SHP77 treated with DMSO at 0.1 percent for 48 hours (cell line): ENCODE results near the gene PTGER3.

ENCODE experiments used
- DNase-seq: peaks from one replicate; lab custom pipeline; 2025; lab: John Stamatoyannopoulos, UW

PTGER3 gene

DNA sequence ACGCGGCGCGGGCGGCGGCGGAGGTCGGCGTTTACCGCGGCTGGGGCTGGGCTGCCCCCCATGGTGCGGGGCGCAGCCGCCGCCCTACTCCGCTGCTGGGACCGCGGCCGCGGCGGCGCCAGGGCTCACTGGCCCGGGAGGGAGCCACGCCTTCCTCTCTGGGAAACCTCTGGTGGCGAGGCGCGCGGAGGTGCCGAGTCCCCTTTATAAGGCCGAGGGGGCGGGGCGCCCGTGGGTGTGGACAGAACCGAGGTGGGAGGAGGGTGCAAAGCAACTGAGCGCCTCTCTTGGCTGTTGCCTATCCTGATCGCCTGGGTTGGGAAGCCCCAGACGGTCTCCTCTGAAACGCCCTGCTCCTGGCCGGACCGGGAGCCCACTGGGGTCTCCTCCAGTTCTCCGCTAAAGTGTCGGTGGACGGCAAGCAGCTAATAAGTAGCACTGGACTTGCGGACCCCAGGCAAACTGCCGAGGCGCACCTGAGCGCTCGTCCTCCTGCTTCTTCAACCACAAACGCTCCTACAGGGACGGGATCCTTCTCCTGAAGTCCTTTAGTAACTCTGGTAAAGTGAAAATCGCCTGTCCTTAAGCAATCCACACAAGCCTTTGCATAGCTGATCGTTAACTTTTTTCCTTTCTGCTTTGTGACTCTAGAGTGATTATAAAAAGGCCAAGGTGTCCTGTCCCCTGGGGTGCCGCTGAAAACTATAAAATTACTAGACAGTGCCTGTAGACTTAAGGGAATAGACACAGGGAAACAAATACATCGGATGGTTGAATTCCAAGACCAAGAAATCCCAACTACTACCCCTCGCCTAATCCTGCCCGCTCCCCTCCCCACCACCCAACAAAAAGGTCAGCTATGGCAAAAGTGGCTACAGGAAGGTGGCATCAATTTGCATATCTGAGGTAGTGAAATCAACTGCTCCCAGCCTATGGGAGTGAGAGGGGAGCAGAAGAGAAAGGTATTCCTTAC lies at the start of gene PTGER3:
Gene PTGER3, minus strand, starts transcription at position 182 of the 973 bp plus-strand sequence. CDS start 239 bp downstream, outside the sequence.
- no peak for DNase-seq

- DNase-seq = no peak
Measured at GRCh38 chr1:71094913-71095312, 47.3 kb upstream of the PTGER3 start.

DNA sequence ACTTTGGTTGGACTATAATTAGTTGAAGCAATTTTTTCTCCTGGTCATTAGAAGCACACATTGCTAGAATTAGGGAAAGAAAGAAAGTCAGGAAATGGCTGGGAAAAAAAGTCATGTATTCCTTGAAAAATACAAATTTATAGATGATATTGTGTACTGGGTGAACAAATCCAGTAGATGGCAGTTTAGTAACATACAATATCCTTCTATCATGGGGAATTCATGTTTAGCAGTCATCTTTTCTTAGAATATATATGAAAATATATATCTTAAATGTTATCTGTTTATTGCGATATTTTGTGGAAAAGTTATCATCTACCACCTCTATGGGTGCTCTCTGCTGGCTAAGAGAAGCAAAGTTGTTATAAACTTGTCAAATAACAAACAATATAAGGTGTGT lies 46.3 kb upstream of the PTGER3 start:
- DNase-seq = no peak

DNA sequence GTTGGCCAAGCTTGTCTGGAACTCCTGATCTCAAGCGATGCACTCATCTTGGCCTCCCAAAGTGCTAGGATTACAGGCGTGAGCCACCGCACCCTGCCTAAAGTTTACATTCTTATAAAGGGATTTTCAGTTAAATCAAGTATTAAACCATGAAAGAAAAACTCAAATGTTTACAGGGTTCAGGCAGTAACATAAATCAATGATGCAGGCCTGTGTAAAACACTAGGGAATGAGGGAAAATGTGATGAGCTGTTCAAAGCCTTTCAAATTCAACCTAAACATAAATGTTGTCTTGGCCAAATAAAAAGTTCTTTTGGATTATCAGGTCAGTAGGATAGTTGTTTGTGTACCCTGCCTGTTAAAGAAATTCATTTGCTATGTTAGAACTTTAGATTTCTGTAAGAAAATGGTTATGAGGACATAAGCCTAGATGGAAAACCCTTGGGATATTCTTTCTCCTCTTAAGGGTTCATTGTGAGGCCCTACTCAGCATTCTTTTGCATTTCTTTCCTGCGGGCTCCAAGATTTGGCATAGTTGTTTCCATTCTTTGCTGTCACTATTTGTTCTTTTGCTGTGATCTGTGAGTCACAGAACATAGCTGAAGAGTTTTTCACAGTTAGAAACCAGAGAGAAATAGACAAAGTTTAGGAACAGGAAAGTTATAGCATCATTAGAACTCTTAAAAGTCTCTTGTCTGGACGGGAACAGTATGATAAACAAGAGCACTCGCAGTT lies 42.1 kb upstream of the PTGER3 start:
- no peak for DNase-seq

GRCh38 chr1:71088645-71089287 lies 41.1 kb upstream of the PTGER3 start:
- DNase-seq = no peak

DNA sequence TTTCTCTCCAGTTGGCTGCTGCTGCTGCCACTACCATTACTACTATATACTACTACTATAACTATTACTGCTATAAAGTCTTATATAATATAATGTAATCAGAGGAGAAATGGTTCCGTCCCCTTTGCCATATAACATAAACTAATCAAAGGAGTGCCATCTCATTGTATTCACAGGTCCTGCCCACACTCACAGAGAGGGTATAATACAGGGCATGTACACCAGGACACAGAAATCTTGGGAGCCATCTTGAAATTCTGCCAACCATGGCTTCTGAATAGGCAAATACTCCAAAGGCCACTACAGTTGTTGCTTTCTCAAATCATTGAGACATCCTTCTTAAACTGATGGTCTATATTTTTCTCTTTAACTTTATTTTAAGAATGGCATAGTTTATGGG lies 40.1 kb upstream of the PTGER3 start:
- DNase-seq = no peak

DNA sequence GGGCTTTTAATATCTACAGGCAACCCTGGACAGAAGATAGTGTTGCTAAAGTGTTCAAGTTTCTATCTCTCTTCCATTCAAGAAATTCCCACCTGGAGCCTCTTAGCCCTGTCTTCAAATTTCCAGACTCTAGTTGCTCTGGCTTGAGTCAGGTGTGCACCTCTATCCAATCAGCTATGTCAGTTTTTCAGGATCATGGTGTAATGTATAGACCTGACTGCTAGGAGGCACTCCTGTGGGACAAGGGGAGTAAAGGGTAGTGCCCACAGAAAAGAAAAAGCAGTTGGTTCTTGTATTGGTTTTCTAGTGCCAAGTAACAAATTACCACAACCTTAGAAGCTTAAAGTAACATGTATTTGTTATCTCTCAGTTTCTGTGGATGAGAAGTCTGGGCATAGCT lies 39.4 kb upstream of the PTGER3 start:
- DNase-seq = no peak

- DNase-seq = no peak
Measured at GRCh38 chr1:71086331-71086730, 38.7 kb upstream of the PTGER3 start.

DNA sequence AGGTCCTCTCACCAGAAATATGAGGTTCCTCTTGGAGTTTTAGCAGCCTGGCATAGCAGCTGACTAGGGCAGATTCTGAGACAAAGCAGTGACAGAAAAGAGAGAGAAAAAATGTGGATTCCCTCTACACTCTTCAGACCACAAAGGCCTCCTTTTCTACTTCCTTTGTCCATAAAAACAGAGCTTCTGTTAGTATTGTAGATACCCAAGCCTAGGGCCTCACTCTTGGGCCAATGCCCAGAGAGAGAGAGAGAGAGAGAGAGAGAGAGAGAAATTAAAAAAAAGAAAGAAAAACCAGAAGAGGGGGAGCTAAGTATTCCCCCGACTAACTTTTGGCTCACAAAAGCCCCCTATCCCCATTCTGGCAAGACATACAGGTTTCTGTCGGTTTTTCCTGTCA lies 35.7 kb upstream of the PTGER3 start:
- DNase-seq = no peak

DNA sequence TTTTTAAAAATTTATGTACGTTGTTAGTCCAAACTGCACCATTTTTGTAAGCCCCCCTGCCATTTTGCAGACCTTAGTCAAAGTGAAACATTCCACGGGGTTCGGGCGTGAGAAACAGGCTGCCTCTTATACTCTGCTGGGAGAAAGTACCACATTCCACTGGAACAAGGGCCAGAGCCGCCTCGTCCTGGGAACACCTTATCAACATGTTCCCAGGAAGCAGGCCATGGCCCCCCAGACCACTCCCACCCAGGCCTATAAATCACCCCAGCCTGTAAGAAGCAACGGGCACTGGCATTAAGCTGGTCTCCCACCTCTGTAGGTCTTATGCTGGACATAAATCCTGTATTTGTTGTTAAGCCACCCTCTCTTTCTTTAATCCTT lies 34.1 kb upstream of the PTGER3 start:
- DNase-seq = no peak

DNA sequence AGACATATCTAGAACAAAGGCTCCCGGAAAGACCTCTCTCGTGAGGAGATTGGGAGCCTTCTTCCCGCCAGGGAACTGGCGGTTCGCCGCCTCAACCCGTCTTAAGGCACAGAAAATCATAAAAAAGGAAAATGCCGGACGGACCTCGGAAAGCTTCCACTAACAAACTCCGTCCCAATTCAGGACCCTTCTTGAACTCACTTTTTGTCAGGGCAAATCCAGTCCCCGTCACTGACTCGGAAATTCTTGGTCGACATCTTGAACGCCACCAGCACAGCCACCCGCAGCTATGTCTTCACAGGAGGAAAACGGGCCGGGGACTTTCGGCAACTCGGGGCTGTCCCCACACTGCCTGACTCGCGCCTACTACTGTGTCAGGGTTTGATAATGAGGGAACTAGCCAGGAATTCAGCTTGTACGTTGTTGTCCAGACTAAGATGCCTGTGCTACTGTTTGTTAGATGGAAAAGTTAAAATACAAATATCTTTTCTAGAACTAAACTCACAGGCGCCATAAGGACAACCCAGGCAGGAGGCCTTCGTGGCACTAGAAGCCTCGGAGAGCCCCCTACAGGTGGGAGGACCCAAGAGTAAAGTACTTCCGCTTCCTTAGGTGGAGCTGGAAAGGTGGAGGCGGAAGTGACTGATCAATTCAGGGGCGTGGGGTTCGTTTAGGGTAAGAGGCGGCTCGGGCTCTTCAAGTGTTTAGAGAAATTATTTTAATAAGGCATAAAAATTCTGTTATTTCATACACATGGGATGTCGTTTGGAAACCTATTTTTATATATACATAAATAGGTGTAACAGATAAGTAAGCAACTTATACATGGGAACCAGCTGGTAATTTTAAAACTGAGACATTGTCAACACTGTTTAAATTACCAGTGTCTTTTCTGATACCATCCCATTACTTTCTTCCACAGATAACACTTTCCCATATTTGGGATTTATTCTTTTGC lies 33.4 kb upstream of the PTGER3 start, which contains the start of gene ZRANB2:
Gene ZRANB2, minus strand, starts transcription at position 297 of the 958 bp plus-strand sequence. Its CDS starts 40 bp downstream, at position 257.
- DNase-seq = peak; percentile 91

DNA sequence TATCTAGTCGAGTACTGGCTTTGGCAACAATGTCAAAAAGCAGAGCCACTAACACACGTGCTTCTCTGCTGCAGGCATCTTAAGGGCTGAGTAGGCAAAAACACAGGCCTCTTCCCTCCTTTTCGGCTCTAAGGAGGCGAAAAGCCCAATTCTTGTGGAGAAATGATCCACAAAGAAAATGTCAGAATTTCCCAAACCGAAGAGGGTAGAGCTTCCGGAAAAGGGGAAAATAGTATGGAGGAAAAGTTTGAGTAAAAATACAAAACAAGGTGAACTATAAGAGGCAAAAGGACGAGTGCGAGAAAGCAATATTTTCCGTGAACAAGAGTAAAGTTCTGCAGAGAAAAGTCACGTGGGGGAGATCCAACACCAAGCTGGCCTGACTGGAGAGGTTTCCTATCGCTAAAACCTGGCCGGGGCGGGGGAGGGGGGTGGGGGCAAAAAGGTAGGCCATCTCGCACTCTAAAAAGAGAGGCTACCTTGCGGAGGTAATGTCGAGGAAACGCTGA lies 32.7 kb upstream of the PTGER3 start:
- DNase-seq = no peak

- no peak for DNase-seq
Measured at GRCh38 chr1:71074681-71075080, 27.1 kb upstream of the PTGER3 start.

DNA sequence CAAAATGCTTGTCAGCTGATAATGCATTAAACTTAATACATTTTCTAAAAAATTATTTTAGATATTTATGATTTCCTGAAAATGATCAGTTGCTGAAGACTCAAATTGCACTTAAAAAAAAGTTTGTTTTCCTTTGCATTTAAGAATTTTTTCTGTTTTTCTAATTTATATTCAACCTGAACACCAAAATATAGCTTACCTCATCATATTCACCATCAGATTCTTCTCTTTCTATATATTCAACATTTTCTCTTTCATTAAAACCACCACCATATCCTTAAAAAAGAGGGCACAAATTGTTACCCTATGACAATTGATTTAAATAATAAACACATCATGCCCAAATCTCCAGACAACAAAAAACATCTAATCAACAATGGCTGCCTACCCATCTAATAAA lies 24.7 kb upstream of the PTGER3 start:
- DNase-seq = no peak

DNA sequence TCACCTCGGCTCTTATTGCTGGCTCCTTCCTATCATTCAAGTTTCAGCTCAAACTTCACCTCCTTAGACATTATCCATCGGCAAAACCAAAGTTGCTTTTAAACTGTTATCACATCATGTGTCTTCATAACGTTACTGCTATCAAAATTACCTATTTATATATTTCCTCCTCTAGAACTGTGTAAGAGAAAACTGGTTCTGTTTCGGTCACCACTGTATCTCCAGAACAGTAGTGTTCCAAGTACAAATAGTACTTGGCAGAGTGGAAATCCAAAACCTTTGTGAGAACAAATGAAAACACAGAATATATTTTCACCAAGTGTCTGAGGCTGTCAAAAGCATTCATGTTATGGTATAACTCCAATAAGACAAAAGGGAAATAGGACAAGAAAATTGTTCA lies 24.1 kb upstream of the PTGER3 start:
- no peak for DNase-seq

- no peak for DNase-seq
Measured at GRCh38 chr1:71068325-71069240, 21.0 kb upstream of the PTGER3 start.

DNA sequence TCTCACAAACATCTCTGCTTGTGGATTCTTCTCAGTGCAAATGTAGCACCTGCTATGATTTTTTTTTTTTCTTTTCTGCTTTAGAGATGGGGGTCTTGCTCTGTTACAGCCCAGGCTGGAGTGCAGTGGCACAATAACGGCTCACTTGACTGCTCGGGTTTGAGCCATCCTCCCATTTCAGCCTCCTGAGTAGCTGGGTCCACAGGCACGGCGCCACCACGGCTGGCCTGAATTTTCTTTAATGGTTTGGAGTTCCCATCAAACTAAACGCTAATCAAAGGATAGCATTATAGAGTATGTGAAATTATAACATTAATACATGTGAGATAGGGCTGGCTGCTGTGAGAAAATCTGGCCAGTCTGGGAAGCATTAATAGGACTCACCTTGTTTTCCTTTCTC lies 7.2 kb upstream of the PTGER3 start:
- no peak for DNase-seq

DNA sequence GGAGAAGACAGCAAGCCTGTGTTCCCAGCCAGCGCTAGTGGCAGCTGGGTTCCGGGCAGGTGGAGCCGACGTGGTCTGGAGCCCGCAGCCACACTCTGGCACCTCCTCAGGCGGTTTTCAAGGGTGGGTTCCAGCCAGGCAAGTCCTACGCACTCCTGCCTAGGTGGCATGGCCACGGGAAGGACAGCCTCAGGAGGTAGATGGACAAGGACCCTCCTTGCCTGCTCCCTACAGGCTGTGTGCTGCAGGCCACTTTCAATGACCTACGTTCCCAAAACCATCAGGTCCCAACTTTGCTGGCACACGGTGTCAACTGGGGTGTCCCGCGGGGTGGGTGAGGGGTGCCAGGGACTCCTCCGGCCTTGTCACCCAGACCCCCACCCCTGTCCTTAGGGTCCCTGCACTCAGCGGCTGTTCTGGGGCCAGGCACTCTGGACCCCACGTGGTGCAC lies 6.7 kb upstream of the PTGER3 start:
- DNase-seq = no peak

- DNase-seq = no peak
Measured at GRCh38 chr1:71053758-71054157, 6.1 kb upstream of the PTGER3 start.

DNA sequence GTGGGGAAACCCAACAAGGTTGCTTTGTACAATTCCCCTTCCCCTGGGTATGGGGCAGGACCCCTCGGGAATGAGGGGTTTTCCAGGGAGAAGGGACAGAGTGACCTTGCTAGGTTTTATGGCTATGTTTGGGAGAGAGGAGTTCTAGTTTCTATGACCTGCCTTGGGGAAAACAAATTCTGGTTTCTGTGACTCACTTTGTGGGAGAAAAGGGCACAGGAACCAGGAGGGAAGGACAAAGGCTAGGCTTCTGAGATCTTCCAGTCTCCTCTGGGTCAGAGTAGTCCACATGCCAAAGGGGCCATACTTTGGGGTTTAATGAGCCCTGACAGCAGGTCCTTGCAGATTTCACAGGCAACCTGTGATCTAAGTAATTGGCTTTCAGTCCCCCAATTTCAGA lies 5.5 kb upstream of the PTGER3 start:
- no peak for DNase-seq
